ENCODE data around the gene MGLL.
A peak's percentile ranks its signal among the peaks of the same experiment; 100 is the strongest.

The MGLL gene

DNA sequence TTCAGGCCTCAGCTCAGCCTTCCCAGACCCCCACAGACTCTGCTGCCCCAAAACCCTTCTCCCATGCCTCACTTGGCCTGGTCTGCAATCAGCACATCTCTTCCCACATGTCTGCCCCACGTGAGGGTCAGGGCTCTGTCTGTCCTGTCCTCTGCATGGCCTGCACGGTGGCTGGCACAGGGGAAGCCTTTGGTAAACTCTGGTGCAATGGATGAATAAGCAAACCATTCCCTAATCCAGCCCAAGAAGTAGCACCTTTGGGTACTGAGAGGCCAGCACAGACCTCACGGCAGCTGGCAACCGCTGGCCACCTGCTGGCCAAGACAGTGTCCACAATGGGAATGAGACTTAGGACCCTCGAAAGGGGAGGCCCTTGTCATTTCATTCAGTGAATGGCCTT is 121.9 kb downstream of the MGLL start:
- TF ChIP-seq, protein P1, sequence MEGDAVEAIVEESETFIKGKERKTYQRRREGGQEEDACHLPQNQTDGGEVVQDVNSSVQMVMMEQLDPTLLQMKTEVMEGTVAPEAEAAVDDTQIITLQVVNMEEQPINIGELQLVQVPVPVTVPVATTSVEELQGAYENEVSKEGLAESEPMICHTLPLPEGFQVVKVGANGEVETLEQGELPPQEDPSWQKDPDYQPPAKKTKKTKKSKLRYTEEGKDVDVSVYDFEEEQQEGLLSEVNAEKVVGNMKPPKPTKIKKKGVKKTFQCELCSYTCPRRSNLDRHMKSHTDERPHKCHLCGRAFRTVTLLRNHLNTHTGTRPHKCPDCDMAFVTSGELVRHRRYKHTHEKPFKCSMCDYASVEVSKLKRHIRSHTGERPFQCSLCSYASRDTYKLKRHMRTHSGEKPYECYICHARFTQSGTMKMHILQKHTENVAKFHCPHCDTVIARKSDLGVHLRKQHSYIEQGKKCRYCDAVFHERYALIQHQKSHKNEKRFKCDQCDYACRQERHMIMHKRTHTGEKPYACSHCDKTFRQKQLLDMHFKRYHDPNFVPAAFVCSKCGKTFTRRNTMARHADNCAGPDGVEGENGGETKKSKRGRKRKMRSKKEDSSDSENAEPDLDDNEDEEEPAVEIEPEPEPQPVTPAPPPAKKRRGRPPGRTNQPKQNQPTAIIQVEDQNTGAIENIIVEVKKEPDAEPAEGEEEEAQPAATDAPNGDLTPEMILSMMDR (IDR thresholded peaks at IDR 0.05; ENCODE audit: insufficient read depth, low read depth, low read length, missing control alignments), result no peak
- no peak for DNase-seq (ENCODE audit: low read depth)
- H3K4me3 ChIP-seq (ENCODE audit: low read depth, low read length), result no peak overlapping the region

DNA sequence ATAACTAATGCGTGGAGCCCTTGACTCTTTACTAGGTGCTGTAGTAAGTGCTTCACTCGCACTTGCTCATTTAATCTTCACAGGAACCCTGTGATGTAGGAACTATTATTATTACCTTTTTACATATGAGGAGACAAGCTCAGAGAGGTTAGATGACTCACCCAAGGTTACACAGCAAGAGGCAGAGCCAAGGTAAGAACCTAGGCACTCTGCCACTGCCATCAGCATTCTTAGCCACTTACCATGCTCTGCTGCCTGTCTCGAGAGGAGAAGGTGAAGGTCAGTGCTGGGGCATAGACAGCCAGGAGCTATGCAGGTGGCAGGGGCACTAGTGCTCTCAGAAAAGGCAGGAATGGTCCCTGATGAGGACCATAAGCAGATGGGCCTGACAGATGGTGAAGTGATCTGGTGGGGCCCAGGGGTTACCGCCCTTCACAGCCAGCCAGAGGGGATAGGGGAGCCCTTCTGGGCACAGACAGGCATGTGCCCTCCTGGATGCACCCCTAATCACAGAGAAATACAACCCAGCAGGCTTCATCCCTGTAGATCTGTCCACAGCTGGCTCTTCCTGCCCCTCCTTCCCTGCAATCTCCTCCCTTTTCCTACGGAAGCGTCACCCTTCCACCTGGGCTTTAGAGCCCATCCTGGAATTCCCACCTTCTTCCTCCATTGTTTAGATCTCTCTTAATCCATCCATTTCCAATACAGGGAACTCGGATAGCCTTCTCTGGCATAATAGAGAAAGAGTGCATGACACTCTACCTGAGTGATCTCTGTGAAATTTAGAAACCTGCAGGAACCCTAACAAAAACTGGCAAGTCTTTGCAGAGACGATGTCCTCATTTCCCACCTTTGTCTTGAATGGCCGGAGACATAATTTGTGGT is 122.7 kb downstream of the MGLL start:
- no peak overlapping the region for H3K4me3 ChIP-seq (ENCODE audit: low read depth, low read length)
- DNase-seq (ENCODE audit: low read depth), result no peak
- TF ChIP-seq, protein P1 (IDR thresholded peaks at IDR 0.05; ENCODE audit: insufficient read depth, low read depth, low read length, missing control alignments), result no peak

DNA sequence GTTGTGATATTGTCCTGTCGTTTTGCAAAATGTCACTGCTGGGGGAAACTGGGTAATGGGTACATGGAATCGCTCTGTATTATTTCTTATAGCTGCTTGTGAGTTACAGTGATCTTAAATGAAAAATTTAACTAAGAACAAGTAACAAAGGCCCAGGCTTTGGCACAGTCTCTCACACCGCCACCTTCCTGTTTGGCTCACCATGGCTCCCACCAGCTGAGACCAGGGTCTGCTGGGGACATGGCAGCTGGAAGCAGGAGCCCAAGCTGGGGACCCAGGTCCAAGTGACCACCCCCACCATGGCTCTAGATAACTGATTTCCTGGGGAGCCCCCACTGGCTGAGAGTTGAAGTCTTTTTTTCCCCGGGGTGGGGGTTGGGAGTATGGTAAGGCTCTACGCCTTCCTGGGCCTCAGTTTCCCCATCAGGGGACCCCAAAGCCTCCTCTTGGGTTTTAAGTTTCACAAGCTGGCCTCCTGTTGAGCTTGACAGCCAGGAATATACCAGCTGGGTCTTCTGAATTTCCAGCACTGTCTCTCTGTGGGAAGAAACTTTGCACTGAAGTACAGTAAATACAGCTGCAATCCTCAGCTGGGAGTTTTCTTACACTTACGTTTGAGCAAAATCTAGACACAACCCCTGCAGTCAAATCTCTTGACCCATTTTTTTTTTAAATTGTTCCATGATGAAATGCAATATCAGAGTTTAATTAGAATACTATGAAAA is 123.5 kb downstream of the MGLL start:
- H3K4me3 ChIP-seq (ENCODE audit: low read depth, low read length), result no peak overlapping the region
- no peak for DNase-seq (ENCODE audit: low read depth)
- TF ChIP-seq, protein P1 (IDR thresholded peaks at IDR 0.05; ENCODE audit: insufficient read depth, low read depth, low read length, missing control alignments), result no peak

DNA sequence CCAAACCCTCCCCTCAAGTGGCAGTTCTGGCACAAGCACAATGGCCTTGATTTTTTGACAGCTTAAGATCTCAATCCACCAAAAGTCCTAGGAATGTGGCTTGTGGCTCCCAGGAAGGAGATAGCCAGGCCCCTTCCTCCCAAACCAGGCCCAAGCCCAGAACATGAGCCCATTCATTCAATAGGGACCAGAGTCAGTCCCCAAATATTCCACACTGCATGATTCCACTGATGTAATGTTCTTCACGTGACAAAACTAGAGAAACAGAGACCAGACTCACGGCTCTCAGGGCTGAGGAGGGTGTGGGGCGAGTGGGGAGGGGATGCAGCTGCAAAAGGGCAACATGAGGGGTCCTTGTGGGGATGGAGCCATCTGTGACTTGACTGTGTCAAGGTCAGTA is 124.0 kb downstream of the MGLL start:
- TF ChIP-seq, protein P1 (IDR thresholded peaks at IDR 0.05; ENCODE audit: insufficient read depth, low read depth, low read length, missing control alignments), result no peak
- DNase-seq (ENCODE audit: low read depth), result no peak
- H3K4me3 ChIP-seq (ENCODE audit: low read depth, low read length), result no peak overlapping the region

DNA sequence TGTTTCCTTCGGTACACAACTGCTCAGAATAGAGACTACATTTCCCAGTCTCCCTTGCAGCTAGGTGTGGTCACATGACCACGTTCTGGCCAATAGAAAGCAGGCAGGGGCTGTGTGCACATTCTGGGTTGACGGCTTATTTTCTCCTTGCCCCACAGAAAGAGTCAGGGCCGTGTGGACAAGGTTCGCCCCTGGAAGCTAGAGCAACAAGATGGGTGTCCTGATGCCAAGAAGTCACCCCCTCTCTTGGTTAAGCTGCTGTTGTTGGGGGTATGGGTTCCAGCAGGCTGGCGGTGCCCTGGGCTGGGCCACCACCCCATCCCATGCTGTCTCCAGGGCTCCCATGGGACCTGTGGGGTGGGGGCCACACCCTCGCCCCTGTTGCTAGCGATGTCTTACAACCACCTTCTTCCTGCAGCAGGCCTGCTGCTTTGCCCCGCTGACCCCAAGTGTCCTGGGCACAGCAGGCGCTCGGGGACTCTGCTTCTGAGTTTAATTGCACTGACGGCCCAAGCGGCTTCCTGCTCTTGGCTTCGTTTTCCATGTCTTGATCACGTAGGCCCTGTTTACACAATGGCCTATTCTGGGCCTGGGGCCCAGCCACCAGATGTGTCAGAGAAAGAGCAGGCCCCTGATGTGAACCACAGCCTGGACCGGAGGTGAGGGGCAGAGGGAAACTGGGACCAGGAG is 124.6 kb downstream of the MGLL start:
- DNase-seq (ENCODE audit: low read depth), result peak; percentile 81
- H3K4me3 ChIP-seq (ENCODE audit: low read depth, low read length), result no peak overlapping the region
- TF ChIP-seq, protein P1 (IDR thresholded peaks at IDR 0.05; ENCODE audit: insufficient read depth, low read depth, low read length, missing control alignments), result no peak

DNA sequence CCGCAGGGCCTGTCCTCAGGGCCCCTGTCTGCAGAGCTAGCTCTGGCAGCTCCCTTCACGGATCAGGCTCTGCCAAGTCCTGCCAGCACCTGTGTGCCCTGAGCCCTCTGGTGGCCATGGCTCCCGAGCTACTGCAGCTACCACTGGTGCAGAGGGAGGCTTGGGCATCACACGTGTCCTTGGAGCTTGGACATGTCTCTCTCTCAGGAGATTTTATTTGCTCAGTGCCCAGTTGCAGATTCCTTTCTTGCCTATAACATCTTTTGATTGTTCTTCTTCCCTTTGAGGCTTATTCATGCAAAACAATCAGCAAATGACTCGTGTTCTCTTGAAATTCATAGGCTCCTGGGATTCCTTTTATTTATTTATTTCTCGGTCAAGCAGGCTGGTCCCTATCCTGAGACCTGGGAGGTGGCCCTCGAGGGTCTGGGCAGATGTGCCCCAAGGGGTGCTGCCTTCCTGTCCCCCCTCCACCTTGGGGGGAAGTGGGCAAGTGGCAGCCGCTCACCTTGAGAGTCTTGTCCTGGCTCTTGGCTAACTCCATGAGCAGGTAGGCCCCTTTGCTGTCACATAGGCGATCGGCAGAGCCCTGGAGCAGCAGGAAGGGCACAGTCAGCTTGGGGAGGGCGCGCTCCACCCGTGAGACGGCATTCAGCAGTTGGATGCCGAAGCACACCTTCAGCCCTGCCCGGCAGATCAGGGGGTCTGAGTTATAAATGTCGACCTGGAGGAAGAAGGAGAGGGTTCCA is 127.7 kb downstream of the MGLL start:
- no peak overlapping the region for H3K4me3 ChIP-seq (ENCODE audit: low read depth, low read length)
- DNase-seq (ENCODE audit: low read depth), result peak; percentile 59
- TF ChIP-seq, protein P1 (IDR thresholded peaks at IDR 0.05; ENCODE audit: insufficient read depth, low read depth, low read length, missing control alignments), result peak; percentile 27
